Sigmoid colon (tissue), 7 donors: ENCODE results near the gene LRRC72. TPM values are rescaled to one million over a fixed set of nuclear protein-coding genes. Genes with fewer than 3 reads are reported as not detected.
"Not testable (repeated sequence)": the region's sequence is repeated elsewhere in the genome, so short reads cannot be mapped to it uniquely, and the experiment has no call there.

Source experiments
- DNase-seq: peaks from one replicate; pipeline ENCODE4 v3.0.0-alpha.2; 2019
- H3K27ac ChIP-seq, 4 donors: fragments of 200-600 bp; sonication (generic); one replicate each; pipeline ENCODE4 v1.5.1; 2016 to 2019; ENCODE audit warnings: mild to moderate bottlenecking in 1 of 4
- H3K27me3 ChIP-seq, 3 donors: fragments of 200-600 bp; sonication (generic); one replicate each; pipeline ENCODE4 v1.5.1; 2019; ENCODE audit warnings: mild to moderate bottlenecking in 1 of 3
- H3K36me3 ChIP-seq, 4 donors: fragments of 200-600 bp; sonication (generic); one replicate each; pipeline ENCODE4 v1.5.1; 2016 to 2019
- H3K4me1 ChIP-seq, 4 donors: fragments of 200-600 bp; sonication (generic); one replicate each; pipeline ENCODE4 v1.5.1; 2017 to 2019
- H3K4me3 ChIP-seq, 4 donors: fragments of 200-600 bp; sonication (generic); one replicate each; pipeline ENCODE4 v1.5.1; 2017 to 2019; ENCODE audit warnings: mild to moderate bottlenecking in 2 of 4, moderate library complexity in 1 of 4
- H3K9me3 ChIP-seq, 4 donors: fragments of 200-600 bp in 3 of 4; sonication (generic) in 3 of 4; one replicate each; pipeline versions ENCODE4 v1.5.1 to v1.6.1; 2013 to 2019
- EP300 ChIP-seq, 4 donors: sonication (generic); formaldehyde crosslinking; IDR thresholded peaks; one replicate each; pipeline ENCODE4 v1.6.1; 2017; ENCODE audit warnings: antibody characterized with exemption in 4 of 4
- POLR2A ChIP-seq, 2 donors: fragments of 450-650 bp; IDR thresholded peaks; one replicate each; pipeline ENCODE4 v1.6.1; 2016; ENCODE audit warnings: antibody characterized with exemption in 2 of 2, mild to moderate bottlenecking in 2 of 2, moderate library complexity in 2 of 2
- POLR2AphosphoS5 ChIP-seq, 4 donors: sonication (generic); formaldehyde crosslinking; IDR thresholded peaks; one replicate each; pipeline ENCODE4 v1.6.1; 2017; ENCODE audit warnings: antibody characterized with exemption in 4 of 4
- WGBS, 2 donors: extraction: QIAGEN DNeasy Blood & Tissue Kit; methylation state at CpG; one replicate each; pipeline ENCODE4 v1.1.7; 2013; 5-methylcytosine and 5-hydroxymethylcytosine counted together
- intact Hi-C: fragments of 100-400 bp; cut with DNase I; formaldehyde crosslinking; loops from one replicate; pipeline ENCODE4 v1.15.1; 2023
- polyA plus RNA-seq, 3 donors: library from polyadenylated mRNA; stranded (reverse); fragments of 200-250 nt; gene quantifications; one replicate each; pipeline ENCODE4 v1.2.3, GENCODE V29; 2013
- total RNA-seq, 4 donors: library from RNA; depleted of rRNA; stranded (reverse); fragments of >200 nt; gene quantifications; one replicate each; pipeline ENCODE4 v1.1.0, GENCODE V29; 2016
- TF ChIP-seq, protein P1 (sequence below), 4 experiments: fragments of 450-650 bp in 3 of 4; fragments of 200-600 bp in 1 of 4; IDR thresholded peaks; one replicate each; pipeline ENCODE4 v1.5.1; 2016 to 2019; ENCODE audit warnings: antibody characterized with exemption in 4 of 4, mild to moderate bottlenecking in 3 of 4, moderate library complexity in 2 of 4
- donor health status: healthy with polysubstance abuse.
- donor health status: Bipolar disorder and iron deficiency.
- donor health status: healthy.

Gene LRRC72
- total and polyA plus RNA-seq, 7 donors, result not detected

DNA sequence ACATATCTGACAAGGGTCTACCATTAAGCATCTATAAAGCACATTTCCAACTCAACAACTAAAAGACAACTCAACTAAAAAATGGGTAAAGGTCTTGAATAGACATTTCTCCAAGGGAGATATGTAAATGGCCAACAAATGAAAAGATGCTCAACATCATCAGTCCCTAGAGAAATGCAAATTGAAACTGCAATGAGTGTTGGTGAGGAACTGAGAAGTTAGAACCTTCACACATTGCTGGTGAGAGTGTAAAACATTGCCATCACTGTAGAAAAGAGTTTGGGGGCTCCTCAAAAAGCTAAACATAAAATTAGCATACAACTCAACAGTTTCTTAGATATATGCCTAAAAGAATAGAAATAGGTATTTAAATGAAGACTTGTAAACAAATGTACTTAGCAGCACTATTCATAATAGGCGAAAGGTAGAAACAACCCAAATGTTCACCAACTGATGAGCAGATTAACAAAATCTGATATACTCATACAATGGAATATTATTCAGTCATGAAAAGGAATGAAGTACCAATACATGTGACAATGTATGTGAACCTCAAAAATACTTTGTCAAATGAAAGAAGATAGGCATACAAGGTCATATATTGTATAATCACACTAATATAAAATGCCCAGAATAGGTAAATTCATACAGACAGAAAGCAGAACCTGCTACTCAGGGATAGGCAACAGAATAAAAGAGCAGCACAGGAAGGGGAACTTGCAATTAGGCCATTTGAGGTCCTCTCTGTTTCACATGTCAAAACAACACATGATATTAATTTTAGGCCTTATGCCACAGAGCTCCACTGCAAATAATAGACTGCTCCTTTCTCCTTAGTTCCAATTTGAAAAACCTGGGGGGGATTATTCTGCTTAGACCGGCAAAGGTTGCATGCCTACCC, 10.6 kb upstream of the LRRC72 start:
- no peak for DNase-seq
- intact Hi-C loops, result no loop called here
- WGBS, 2 donors, result 97% methylated on average over 2 of the region's 2 CpGs
- Histone ChIP-seq H3K27ac (no peak overlapping the region), H3K4me1 (no peaks in the 10 kb centered on the region), H3K4me3 (no peak overlapping the region), H3K27me3 (no peaks in the 10 kb centered on the region), H3K36me3 (no peaks in the 10 kb centered on the region), H3K9me3 (no peaks in the 10 kb centered on the region)
- no peak for TF ChIP-seq POLR2A (IDR thresholded peaks at IDR 0.05)
- TF ChIP-seq EP300 (IDR thresholded peaks at IDR 0.05), result no peak
- TF ChIP-seq, protein P1, sequence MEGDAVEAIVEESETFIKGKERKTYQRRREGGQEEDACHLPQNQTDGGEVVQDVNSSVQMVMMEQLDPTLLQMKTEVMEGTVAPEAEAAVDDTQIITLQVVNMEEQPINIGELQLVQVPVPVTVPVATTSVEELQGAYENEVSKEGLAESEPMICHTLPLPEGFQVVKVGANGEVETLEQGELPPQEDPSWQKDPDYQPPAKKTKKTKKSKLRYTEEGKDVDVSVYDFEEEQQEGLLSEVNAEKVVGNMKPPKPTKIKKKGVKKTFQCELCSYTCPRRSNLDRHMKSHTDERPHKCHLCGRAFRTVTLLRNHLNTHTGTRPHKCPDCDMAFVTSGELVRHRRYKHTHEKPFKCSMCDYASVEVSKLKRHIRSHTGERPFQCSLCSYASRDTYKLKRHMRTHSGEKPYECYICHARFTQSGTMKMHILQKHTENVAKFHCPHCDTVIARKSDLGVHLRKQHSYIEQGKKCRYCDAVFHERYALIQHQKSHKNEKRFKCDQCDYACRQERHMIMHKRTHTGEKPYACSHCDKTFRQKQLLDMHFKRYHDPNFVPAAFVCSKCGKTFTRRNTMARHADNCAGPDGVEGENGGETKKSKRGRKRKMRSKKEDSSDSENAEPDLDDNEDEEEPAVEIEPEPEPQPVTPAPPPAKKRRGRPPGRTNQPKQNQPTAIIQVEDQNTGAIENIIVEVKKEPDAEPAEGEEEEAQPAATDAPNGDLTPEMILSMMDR (IDR thresholded peaks at IDR 0.05), result no peak
- TF ChIP-seq POLR2AphosphoS5 (IDR thresholded peaks at IDR 0.05), result no peak

DNA sequence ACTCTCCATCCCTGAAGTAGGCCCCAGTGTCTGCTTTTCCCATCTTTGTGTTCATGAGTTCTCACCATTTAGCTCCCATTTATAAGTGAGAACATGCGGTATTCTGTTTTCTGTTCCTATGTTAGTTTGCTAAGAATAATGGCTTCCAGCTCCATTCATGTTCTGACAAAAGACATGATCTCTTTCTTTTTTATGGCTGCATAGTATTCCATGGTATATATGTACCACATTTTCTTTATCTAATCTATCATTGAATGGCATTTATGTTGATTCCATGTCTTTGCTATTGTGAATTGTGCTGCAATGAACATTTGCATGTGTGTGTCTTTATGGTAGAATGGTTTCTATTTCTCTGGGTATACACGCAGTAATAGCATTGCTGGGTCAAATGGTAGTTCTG, 6.6 kb upstream of the LRRC72 start:
- H3K27me3 ChIP-seq, H3K4me1 ChIP-seq, H3K27ac ChIP-seq, H3K4me3 ChIP-seq, DNase-seq, intact Hi-C loops, H3K9me3 ChIP-seq, H3K36me3 ChIP-seq: not testable (repeated sequence)
- 92 to 97% methylated on average over 2 of the region's 2 CpGs for WGBS, 2 donors

DNA sequence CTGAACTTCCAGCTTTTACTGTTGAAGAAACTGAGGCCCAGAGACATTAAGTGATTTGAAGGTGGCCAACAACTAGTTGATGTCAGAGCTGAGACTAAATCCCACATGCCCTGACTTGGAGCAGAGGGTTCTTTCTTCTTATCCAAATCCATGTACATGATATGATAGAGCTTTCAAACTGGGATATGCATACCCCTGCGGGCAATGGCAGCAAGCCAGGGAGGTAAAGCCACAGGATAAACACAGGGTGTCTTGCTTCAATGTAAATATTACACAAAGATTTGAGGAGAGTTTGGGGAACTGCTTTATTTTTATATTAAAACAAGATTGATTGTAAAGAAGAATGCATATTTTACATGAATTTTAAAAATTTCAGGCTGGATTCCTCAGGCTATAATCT, 2.3 kb upstream of the LRRC72 start:
- no peak for TF ChIP-seq POLR2AphosphoS5 (IDR thresholded peaks at IDR 0.05)
- TF ChIP-seq EP300 (IDR thresholded peaks at IDR 0.05), result no peak
- no peak for TF ChIP-seq POLR2A (IDR thresholded peaks at IDR 0.05)
- TF ChIP-seq, protein P1 (IDR thresholded peaks at IDR 0.05), result no peak
- Histone ChIP-seq H3K9me3 (no peaks in the 10 kb centered on the region), H3K36me3 (no peaks in the 10 kb centered on the region), H3K4me1 (no peaks in the 10 kb centered on the region), H3K27ac (no peak overlapping the region), H3K27me3 (no peaks in the 10 kb centered on the region), H3K4me3 (no peak overlapping the region)
- intact Hi-C loops, result no loop called here
- no peak for DNase-seq
- 41 to 59% methylated on average over 1 of the region's 1 CpG for WGBS, 2 donors

DNA sequence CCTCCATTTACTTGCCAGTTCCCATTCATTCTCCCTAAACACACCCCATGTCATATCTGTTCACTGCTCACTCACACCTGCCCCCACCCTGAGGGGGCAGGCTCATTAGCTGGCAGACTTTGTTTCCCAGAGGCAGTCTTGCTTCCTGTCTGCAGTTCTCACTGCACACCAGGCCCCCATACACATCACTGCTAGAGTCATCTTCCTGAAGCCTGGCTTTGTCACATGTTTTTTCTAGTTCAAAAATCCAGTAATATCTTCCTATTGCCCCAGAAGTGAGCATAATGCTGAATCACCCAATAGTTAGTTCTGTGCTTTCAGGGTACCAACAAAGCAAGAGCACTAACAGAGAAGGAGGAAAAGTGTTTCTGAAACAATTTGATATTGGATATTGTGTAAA, 1.9 kb downstream of the LRRC72 start:
- Histone ChIP-seq H3K9me3 (no peaks in the 10 kb centered on the region), H3K27ac (no peak overlapping the region), H3K4me3 (no peak overlapping the region), H3K27me3 (no peaks in the 10 kb centered on the region), H3K4me1 (no peaks in the 10 kb centered on the region), H3K36me3 (no peaks in the 10 kb centered on the region)
- DNase-seq, result no peak
- TF ChIP-seq POLR2A (IDR thresholded peaks at IDR 0.05), result no peak
- TF ChIP-seq, protein P1 (IDR thresholded peaks at IDR 0.05), result no peak
- intact Hi-C loops, result no loop called here

DNA sequence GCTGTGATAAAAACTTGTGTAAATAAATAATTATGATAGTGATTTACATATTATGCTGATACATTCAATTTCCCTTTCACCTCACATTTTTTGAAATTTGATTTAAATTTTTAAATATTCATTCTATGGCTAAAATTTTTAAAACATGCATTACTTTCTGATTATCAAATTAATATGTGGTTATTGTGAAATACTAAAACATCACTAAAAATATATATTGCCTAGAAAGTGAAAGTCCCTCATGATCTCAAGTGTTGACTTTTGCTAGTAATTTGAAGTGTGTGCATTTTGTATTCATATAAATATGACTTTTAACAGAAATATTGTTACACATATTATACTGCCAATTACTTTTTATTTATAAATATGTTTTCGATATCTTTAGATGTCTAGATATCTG, 3.1 kb downstream of the LRRC72 start:
- no peaks in the 10 kb centered on the region for H3K4me1 ChIP-seq
- no peak overlapping the region for H3K27ac ChIP-seq
- intact Hi-C loops, result no loop called here
- no peak overlapping the region for H3K4me3 ChIP-seq
- H3K9me3 ChIP-seq, result no peaks in the 10 kb centered on the region
- TF ChIP-seq POLR2AphosphoS5 (IDR thresholded peaks at IDR 0.05), result no peak
- TF ChIP-seq POLR2A (IDR thresholded peaks at IDR 0.05), result no peak
- DNase-seq, result no peak
- H3K36me3 ChIP-seq, result no peaks in the 10 kb centered on the region
- 94 to 97% methylated on average over 1 of the region's 1 CpG for WGBS, 2 donors
- H3K27me3 ChIP-seq, result no peaks in the 10 kb centered on the region

DNA sequence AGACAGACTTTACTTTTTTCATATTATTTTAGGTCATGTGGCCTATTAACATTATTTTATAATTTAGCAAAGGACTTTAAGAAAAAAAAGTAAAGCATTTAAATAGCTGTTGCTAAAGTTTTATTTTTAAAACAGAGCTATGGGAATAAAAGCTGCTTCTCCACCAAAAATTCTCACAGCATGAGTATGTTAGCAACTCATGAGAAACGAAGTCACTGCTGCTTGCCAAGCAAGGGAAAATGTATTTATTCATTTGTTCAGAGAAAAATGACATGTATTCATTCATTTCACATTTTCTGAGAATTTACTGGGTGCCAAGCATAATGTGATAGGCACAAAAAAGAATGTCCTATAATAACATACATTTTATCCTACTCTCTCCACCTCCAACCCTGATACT, 5.1 kb downstream of the LRRC72 start:
- intact Hi-C loops, result no loop called here
- no peak for TF ChIP-seq POLR2AphosphoS5 (IDR thresholded peaks at IDR 0.05)
- TF ChIP-seq POLR2A (IDR thresholded peaks at IDR 0.05), result no peak
- TF ChIP-seq, protein P1 (IDR thresholded peaks at IDR 0.05), result no peak
- TF ChIP-seq EP300 (IDR thresholded peaks at IDR 0.05), result no peak
- Histone ChIP-seq H3K9me3 (no peaks in the 10 kb centered on the region), H3K4me3 (no peak overlapping the region), H3K27me3 (no peaks in the 10 kb centered on the region), H3K27ac (no peak overlapping the region), H3K4me1 (no peaks in the 10 kb centered on the region), H3K36me3 (no peaks in the 10 kb centered on the region)
- WGBS, 2 donors, result 48 to 65% methylated on average over 1 of the region's 1 CpG
- DNase-seq, result no peak
